GM21360 (cell line): ENCODE results near the gene CCDC186.

Experiments
- ATAC-seq: cut with Tn5 transposase; IDR thresholded peaks from one replicate; pipeline ENCODE4 v1.9.1; 2021; ENCODE audit warnings: mild to moderate bottlenecking, moderate library complexity; ENCODE audit not compliant: unreplicated experiment

Gene CCDC186

DNA sequence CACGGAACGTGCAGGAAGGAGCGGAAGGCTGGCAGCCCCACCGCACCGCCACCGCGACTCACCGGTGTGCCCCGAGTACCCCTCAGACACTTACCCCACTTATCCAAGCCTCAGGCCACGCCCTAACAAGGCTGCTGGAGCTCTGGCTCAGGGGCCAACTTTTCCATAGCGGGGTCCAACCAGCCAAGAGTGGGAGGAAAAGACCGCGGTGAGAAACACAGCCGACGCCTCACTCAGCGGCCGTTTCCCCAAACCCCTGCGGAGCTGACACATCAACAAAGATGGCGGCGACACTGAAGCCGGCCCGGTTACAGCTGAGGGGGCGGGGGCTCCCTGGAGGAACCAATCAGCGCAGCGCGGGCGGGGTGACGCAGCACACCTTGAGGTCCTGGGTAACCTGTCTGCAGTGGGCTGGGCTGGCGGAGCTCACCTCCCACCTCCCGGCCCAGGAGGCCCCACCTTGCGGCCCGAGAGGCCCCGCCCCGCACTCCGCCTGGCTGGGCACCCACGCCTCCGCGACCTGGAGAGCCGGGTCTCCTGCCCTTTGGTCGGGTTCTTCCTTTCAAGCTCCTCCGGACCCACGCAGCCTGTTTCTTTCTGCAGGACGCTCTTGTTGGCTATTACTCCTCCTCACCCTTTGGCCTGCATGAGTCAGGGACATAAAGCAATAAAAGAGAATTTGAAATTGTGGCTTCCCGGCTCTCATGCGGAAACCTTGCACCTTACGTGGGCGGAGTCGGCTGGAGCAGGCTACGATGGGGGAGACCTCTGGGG lies at the start of gene CCDC186:
TSS of gene CCDC186 (minus strand) at position 283 of the 774 bp plus-strand sequence. CDS start 10,935 bp downstream, outside the sequence.
- ATAC-seq = peak; percentile 99

DNA sequence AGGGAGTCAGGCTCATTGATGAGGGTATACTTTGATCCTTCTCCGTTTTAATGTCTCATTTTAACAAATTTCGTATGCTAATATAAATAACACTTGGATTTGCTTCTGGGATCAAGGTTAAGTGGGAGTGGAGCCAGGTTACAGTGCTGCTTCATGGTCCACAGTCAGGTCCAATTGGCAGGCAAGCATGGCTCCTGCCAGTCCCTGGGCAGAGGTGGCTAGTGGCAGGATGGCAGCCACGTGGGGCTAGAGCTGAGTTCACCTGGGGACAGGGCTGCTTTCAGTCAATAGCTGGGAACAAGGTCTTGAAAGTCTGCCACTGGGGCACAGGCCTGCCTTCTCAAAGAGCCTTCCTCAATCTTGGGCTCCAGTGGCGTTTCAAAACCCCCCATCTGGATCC lies 49.1 kb upstream of the CCDC186 start:
- ATAC-seq = no peak

GRCh38 chr10:114221235-114221634 lies 47.2 kb upstream of the CCDC186 start:
- no peak for ATAC-seq

DNA sequence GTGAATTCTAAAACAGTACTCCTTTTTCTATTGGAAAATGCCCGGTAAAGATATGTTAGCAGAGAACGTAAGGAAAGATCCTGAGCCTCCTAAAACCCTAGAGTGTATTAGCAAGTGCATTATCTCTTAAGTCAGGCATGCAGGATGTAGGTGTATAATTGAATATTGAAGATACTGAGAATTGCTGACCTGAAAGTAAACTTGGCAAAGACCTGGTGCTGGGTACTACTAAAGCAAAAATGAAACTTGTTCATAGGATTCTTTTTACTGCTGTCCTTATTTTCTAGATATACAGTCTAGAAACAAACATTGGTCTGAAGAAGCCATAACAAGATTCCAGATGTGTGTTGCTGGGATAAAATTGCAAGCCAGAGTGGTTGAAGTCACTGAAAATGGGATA lies 46.3 kb upstream of the CCDC186 start:
- no peak for ATAC-seq

- no peak for ATAC-seq
Measured at GRCh38 chr10:114215033-114215432, 41.0 kb upstream of the CCDC186 start.

DNA sequence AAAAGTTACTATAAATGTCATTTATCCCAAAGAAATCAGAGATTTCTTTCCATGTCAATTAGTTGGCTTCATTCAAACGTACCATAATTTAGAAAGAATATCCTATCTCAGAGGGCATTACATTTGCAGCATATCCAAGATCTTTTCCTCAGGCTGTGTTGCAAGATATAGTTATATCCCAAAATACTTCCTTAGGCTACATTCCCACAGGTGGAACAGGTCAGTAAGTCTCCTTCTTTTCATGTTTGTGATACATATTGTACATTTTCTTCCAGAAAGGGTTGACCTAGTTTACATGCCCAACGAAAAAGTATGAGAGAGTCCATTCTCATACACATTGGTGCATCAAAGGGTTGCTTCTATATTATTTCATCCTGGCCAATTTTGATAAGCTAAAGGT lies 38.1 kb upstream of the CCDC186 start:
- ATAC-seq = no peak

GRCh38 chr10:114208351-114208750 lies 34.3 kb upstream of the CCDC186 start:
- ATAC-seq = no peak

DNA sequence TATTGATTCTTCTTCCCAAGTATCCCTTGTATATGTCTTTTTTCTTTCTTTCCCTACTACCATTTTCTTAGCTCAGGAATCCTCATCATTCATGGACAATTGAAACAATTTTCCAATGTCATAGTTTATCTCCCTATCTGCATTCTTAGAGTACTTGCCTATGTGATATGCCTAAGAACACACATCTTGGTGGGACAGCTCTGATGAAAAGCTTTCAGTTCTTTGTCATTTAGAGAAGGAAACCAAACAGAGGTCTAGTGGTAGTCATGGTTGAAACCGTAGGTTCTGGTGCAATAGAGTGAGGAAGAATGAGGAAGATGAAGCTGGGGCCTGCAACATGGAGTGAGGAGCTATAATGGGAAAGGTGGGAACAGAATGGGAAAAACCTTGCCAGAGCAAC lies 33.3 kb upstream of the CCDC186 start:
- ATAC-seq = no peak

GRCh38 chr10:114206902-114207301 lies 32.9 kb upstream of the CCDC186 start:
- no peak for ATAC-seq

GRCh38 chr10:114202812-114203211 lies 28.8 kb upstream of the CCDC186 start:
- no peak for ATAC-seq

- no peak for ATAC-seq
Measured at GRCh38 chr10:114199239-114199638, 25.2 kb upstream of the CCDC186 start.

GRCh38 chr10:114195079-114195478 lies 21.1 kb upstream of the CCDC186 start:
- ATAC-seq = peak; percentile 91

DNA sequence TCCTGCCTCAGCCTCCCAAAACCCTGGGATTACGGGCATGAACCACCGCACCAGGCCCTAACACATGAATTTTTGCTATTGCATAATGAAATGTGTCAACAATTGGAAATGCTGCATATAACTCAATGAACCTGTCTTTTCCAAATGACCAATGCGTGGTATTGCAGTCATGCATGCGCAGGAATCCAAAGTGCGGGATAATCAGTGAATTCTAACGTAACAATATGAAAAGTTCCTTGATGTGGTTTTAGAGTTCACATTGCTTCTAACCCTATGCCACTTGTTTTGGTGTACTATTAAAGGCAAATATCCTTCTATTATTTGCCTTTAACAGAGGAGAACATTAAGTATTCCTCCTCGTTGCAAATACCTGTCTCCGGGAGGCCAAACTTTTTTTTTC lies 15.7 kb upstream of the CCDC186 start:
- ATAC-seq = no peak

- ATAC-seq = no peak
Measured at GRCh38 chr10:114188900-114189299, 14.9 kb upstream of the CCDC186 start.

GRCh38 chr10:114188001-114188400 lies 14.0 kb upstream of the CCDC186 start:
- ATAC-seq = peak; percentile 52

DNA sequence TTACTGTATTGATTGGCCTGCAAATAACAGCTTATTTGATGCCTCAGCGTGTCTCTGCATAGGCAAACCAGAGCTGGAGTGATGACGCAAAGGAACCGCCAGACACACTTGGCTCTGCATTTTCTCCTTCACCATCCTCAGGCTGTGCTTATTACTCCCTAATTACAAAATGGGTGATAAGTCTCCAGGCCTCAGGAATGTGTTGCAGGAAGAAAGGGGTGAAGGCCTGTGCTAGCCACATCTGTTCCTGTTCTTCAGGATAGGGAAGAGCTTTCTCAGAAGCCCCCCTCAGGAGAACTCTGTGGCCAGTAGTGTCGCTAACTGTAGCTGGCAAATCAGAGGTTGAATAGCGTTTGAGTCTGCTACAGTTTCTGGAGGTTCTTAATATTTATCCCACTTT lies 10.3 kb upstream of the CCDC186 start:
- no peak for ATAC-seq

GRCh38 chr10:114183563-114183962 lies 9.6 kb upstream of the CCDC186 start:
- ATAC-seq = no peak

DNA sequence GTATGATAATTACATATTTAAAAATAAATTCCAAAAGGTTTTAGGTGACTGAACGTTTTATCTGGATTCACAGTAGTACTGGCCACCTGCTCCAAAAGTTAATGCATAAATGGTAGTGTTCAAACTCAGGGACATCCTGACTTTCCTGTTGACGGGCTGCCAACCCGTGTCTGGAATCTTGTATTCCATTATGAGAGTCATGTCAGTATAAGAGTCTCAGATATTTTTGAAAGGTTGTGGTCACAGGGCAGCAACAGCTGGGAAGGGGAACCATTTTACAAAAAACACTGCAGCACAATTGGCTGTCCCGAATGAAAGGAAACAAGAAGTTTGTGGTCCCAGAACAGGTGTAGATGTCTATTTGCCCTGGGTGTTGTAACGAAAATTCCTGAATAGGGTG lies 8.0 kb upstream of the CCDC186 start:
- ATAC-seq = no peak

DNA sequence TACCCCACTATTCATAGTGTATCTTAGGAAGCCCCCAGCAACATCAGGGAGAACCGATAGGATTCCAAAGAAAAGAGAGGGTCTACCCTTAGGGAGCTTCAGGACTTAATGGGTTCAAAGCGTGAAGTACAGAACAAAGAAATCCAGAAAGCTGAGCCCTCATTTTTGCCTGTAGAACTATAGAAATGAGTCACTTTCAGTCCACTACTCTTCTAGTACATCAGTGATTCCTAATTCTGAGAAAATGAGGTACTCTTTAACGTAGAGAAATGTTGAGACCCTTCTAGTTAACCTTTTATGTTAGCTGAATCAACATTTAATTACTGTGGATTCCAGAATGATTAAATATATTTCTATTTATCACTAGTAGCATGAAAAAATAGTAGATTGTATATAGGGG lies 6.9 kb upstream of the CCDC186 start:
- no peak for ATAC-seq

DNA sequence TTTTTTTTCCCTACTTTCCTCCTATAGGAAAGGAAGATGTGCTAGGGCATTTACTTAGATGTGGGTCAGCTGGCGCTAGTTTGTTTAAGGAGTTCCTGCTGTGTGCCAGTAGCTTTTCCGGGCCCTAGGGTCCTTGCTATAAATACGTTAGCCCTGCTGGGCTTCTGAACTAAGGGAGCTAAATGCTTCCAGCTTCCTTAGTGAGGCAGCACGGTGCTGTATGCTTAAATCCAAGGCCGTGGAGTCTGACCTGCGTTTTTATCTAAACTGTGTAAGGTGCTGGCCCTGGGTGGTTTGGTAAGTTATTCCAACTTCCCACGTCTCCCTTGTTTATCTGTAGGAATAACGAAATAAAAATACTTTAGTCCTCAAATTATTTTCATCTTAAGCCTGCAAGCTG lies 5.7 kb upstream of the CCDC186 start:
- ATAC-seq = no peak

DNA sequence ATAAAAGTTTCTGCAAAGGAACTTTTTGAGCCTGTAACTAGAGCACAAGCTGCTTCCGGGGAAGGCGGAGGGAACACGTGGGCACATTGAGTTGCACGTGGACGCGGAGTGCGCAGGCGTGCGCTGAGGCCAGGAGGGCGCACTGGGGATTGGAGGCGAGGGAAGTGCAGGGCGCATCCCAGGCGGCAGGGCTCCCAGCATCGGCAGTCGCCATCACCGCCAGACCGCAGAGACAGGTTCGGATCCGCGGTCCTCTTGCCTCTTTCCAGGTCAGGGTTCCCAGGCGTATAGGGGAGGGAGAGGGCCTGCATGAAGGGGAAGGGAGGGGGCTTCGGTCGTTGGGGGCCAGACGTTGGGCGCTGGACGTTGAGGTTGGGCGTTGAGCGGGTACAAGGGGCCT lies 5.1 kb upstream of the CCDC186 start, which contains the start of gene TDRD1:
TSS of gene TDRD1 (plus strand) at position 206 of the 400 bp plus-strand sequence. CDS start 8,479 bp downstream, outside the sequence.
- no peak for ATAC-seq

GRCh38 chr10:114176511-114176910 lies 2.5 kb upstream of the CCDC186 start:
- no peak for ATAC-seq

DNA sequence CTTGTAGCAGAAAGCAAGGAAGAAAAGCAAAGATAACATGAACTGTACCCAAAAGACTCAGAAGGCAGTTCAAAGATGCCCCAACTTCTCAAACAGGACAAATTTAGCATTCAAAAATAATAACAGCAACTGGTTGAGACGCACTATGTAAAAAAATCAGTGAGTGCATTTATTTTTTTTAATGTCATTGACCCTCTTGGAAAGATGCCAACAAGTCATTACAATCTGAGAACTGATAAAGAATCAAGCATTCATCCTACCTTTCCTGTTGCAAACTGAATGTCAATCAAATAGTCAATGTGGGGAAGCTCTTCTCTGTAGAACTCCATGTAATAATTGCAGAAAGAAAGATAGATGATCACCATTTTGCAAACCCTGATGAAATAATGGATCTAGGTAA lies 1.7 kb upstream of the CCDC186 start:
- ATAC-seq = no peak
